SK-N-SH (cell line): ENCODE measurements around the gene CD2AP.

Experiments used
- POLR2AphosphoS5 ChIP-seq: IDR thresholded peaks from 2 replicates; pipeline ENCODE4 v1.6.1; 2012; ENCODE audit warnings: low read depth, low read length
- RCOR1 ChIP-seq: fragments of 150-350 bp; IDR thresholded peaks from 2 replicates; pipeline ENCODE4 v1.6.1; 2017; ENCODE audit warnings: antibody characterized with exemption, low read length
- TF ChIP-seq, protein P1 (sequence below): IDR thresholded peaks from 2 replicates; pipeline ENCODE4 v1.6.1; 2012; ENCODE audit warnings: mild to moderate bottlenecking, low read depth, low read length, moderate library complexity
- TF ChIP-seq, protein P2 (sequence below): fragments of 200-600 bp; sonication (generic); IDR thresholded peaks from 2 replicates; pipeline ENCODE4 v1.6.1; 2017; ENCODE audit warnings: antibody characterized with exemption, mild to moderate bottlenecking, moderate library complexity

DNA sequence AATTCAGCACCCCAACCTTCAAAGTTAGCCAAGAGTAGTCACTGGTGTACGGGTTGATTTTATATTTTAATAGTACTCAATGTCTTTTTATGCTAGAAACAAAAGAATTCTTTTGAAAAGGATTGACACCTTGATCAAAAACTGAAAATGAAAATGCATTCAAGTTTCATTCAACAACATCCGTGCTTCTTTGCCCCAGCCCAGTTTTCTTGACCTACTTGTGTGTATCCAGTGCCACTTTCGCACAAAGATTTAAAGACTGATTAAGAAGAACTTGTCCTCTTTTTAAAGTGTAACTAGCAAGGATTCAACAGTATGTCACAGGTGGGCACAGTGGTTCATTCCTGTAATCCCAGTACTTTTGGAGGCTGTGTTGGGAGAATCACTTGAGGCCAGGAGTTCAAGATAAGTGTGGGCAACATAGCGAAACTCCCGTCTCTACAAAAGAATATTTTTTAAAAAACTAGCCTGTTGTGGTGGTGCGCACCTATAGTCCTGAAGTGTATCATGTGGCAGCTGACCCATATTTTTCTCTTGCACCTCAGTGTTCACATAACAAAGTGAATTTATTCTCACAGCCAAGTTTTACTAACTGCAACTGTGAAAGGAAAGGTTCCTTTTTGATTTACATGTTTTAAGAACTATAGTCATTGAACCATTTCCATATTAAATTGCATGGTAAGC, 22.7 kb upstream of the CD2AP start:
- TF ChIP-seq, protein P1, sequence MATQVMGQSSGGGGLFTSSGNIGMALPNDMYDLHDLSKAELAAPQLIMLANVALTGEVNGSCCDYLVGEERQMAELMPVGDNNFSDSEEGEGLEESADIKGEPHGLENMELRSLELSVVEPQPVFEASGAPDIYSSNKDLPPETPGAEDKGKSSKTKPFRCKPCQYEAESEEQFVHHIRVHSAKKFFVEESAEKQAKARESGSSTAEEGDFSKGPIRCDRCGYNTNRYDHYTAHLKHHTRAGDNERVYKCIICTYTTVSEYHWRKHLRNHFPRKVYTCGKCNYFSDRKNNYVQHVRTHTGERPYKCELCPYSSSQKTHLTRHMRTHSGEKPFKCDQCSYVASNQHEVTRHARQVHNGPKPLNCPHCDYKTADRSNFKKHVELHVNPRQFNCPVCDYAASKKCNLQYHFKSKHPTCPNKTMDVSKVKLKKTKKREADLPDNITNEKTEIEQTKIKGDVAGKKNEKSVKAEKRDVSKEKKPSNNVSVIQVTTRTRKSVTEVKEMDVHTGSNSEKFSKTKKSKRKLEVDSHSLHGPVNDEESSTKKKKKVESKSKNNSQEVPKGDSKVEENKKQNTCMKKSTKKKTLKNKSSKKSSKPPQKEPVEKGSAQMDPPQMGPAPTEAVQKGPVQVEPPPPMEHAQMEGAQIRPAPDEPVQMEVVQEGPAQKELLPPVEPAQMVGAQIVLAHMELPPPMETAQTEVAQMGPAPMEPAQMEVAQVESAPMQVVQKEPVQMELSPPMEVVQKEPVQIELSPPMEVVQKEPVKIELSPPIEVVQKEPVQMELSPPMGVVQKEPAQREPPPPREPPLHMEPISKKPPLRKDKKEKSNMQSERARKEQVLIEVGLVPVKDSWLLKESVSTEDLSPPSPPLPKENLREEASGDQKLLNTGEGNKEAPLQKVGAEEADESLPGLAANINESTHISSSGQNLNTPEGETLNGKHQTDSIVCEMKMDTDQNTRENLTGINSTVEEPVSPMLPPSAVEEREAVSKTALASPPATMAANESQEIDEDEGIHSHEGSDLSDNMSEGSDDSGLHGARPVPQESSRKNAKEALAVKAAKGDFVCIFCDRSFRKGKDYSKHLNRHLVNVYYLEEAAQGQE, result no peak
- TF ChIP-seq RCOR1, result no peak
- no peak for TF ChIP-seq POLR2AphosphoS5
- TF ChIP-seq, protein P2, sequence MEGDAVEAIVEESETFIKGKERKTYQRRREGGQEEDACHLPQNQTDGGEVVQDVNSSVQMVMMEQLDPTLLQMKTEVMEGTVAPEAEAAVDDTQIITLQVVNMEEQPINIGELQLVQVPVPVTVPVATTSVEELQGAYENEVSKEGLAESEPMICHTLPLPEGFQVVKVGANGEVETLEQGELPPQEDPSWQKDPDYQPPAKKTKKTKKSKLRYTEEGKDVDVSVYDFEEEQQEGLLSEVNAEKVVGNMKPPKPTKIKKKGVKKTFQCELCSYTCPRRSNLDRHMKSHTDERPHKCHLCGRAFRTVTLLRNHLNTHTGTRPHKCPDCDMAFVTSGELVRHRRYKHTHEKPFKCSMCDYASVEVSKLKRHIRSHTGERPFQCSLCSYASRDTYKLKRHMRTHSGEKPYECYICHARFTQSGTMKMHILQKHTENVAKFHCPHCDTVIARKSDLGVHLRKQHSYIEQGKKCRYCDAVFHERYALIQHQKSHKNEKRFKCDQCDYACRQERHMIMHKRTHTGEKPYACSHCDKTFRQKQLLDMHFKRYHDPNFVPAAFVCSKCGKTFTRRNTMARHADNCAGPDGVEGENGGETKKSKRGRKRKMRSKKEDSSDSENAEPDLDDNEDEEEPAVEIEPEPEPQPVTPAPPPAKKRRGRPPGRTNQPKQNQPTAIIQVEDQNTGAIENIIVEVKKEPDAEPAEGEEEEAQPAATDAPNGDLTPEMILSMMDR, result no peak
